ENCODE measurements around the gene OLIG3. TPM values are rescaled to one million over a fixed set of nuclear protein-coding genes. Genes with fewer than 3 reads are reported as not detected.

OLIG3 gene
- total RNA-seq, 4 donors from 2014 or later, result not detected

GRCh38 chr6:137487869-137488149, 6.4 kb downstream of the OLIG3 start:
- no peak for TF ChIP-seq POLR2A (IDR thresholded peaks at IDR 0.05)
- Histone ChIP-seq H3K27ac (no peak overlapping the region), H3K9me3 (no peaks in the 10 kb centered on the region), H3K4me3 (peak overlapping the region in 1 of 4 donors; percentile 38), H3K27me3 (peaks cover 83 to 94% (median 94%) of the 10 kb centered on the region in 3 donors), H3K4me1 (peaks cover 0 to 6% of the 10 kb centered on the region in 2 donors), H3K36me3 (no peaks in the 10 kb centered on the region)
- no peak for ATAC-seq
- intact Hi-C loops (cut with DNase I; ENCODE audit: low total_unique reads) (no loop called here), in situ Hi-C loops (cut with MboI; ENCODE audit: low sequenced_read_pairs in 4 of 4) (no loop called here)
- no peak for DNase-seq

GRCh38 chr6:137487181-137487868, 6.9 kb downstream of the OLIG3 start:
- TF ChIP-seq POLR2A (IDR thresholded peaks at IDR 0.05) (no peak), CTCF (IDR thresholded peaks at IDR 0.05 in 4 of 5, conservative IDR thresholded peaks at IDR 0.05 in 1 of 5) (no peak)
- DNase-seq, result no peak
- Histone ChIP-seq H3K36me3 (no peaks in the 10 kb centered on the region), H3K4me3 (no peak overlapping the region), H3K4me1 (peaks cover 0 to 6% of the 10 kb centered on the region in 2 donors), H3K27ac (no peak overlapping the region), H3K27me3 (peaks cover 82 to 90% (median 89%) of the 10 kb centered on the region in 3 donors), H3K9me3 (no peaks in the 10 kb centered on the region)
- intact Hi-C loops (cut with DNase I; ENCODE audit: low total_unique reads) (no loop called here), in situ Hi-C loops (cut with MboI; ENCODE audit: low sequenced_read_pairs in 4 of 4) (no loop called here)
- no peak for ATAC-seq

- peaks cover 73 to 82% (median 80%) of the 10 kb centered on the region in 3 donors for H3K27me3 ChIP-seq
- H3K27ac ChIP-seq, result no peak overlapping the region
- peaks cover 0 to 6% of the 10 kb centered on the region in 2 donors for H3K4me1 ChIP-seq
- in situ Hi-C loops (cut with MboI; ENCODE audit: low sequenced_read_pairs in 4 of 4), result no loop called here
- no peak for ATAC-seq
- no peak for TF ChIP-seq POLR2A (IDR thresholded peaks at IDR 0.05)
- no peak for TF ChIP-seq CTCF (IDR thresholded peaks at IDR 0.05 in 4 of 5, conservative IDR thresholded peaks at IDR 0.05 in 1 of 5)
- no peaks in the 10 kb centered on the region for H3K36me3 ChIP-seq
- no peaks in the 10 kb centered on the region for H3K9me3 ChIP-seq
- DNase-seq, result no peak
- no peak overlapping the region for H3K4me3 ChIP-seq
- intact Hi-C loops (cut with DNase I; ENCODE audit: low total_unique reads), result no loop called here
These were observed 7.8 kb downstream of the OLIG3 start for GRCh38 chr6:137486416-137486815.

- H3K4me3 ChIP-seq, result no peak overlapping the region
- in situ Hi-C loops (cut with MboI; ENCODE audit: low sequenced_read_pairs in 4 of 4), result no loop called here
- DNase-seq, result no peak
- no peaks in the 10 kb centered on the region for H3K9me3 ChIP-seq
- no peaks in the 10 kb centered on the region for H3K4me1 ChIP-seq
- H3K36me3 ChIP-seq, result no peaks in the 10 kb centered on the region
- H3K27me3 ChIP-seq, result peaks cover 14 to 24% (median 22%) of the 10 kb centered on the region in 3 donors
- TF ChIP-seq POLR2A (IDR thresholded peaks at IDR 0.05), result no peak
- no peak for TF ChIP-seq CTCF (IDR thresholded peaks at IDR 0.05 in 4 of 5, conservative IDR thresholded peaks at IDR 0.05 in 1 of 5)
- intact Hi-C loops (cut with DNase I; ENCODE audit: low total_unique reads), result no loop called here
- no peak overlapping the region for H3K27ac ChIP-seq
- ATAC-seq, result no peak
These were observed 13.8 kb downstream of the OLIG3 start for GRCh38 chr6:137480431-137480830.

GRCh38 chr6:137475103-137475502, 19.1 kb downstream of the OLIG3 start:
- Histone ChIP-seq H3K27me3 (no peaks in the 10 kb centered on the region), H3K4me3 (no peak overlapping the region), H3K9me3 (no peaks in the 10 kb centered on the region), H3K36me3 (no peaks in the 10 kb centered on the region), H3K4me1 (no peaks in the 10 kb centered on the region), H3K27ac (no peak overlapping the region)
- TF ChIP-seq CTCF (IDR thresholded peaks at IDR 0.05 in 4 of 5, conservative IDR thresholded peaks at IDR 0.05 in 1 of 5), result no peak
- intact Hi-C loops (cut with DNase I; ENCODE audit: low total_unique reads), result no loop called here
- DNase-seq, result no peak
- ATAC-seq, result no peak
- in situ Hi-C loops (cut with MboI; ENCODE audit: low sequenced_read_pairs in 4 of 4), result no loop called here

Measured in gastrocnemius medialis (tissue), 4 donors.